Measurements from ENCODE around the gene PPP1R2B.

The PPP1R2B gene

DNA sequence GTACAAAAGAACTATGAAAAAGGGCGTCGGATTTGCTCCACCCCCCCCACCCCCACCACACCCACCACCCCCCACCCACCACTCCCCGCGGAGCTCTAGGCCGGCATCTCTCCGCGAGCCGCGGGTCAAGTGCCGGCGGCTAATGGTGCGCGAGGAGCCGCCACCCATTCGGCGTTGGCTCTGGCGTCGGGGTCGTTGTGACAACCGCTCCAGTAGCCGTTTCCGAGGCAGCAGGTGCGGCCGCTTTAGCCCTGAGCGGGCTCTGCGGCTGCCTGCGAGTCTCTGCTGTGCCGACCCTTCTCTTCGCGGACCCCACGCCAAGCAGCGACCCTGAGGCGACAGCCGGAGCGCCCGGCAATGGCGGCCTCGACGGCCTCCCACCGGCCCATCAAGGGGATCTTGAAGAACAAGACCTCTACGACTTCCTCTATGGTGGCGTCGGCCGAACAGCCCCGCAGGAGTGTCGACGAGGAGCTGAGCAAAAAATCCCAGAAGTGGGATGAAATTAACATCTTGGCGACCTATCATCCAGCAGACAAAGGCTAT, at the start of gene PPP1R2B:
Gene PPP1R2B, plus strand, starts transcription at position 90 of the 546 bp plus-strand sequence. Its CDS starts 268 bp downstream, at position 358.
- TF ChIP-seq, protein P1, sequence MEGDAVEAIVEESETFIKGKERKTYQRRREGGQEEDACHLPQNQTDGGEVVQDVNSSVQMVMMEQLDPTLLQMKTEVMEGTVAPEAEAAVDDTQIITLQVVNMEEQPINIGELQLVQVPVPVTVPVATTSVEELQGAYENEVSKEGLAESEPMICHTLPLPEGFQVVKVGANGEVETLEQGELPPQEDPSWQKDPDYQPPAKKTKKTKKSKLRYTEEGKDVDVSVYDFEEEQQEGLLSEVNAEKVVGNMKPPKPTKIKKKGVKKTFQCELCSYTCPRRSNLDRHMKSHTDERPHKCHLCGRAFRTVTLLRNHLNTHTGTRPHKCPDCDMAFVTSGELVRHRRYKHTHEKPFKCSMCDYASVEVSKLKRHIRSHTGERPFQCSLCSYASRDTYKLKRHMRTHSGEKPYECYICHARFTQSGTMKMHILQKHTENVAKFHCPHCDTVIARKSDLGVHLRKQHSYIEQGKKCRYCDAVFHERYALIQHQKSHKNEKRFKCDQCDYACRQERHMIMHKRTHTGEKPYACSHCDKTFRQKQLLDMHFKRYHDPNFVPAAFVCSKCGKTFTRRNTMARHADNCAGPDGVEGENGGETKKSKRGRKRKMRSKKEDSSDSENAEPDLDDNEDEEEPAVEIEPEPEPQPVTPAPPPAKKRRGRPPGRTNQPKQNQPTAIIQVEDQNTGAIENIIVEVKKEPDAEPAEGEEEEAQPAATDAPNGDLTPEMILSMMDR (IDR thresholded peaks at IDR 0.05; ENCODE audit: insufficient read depth, low read depth, low read length, missing control alignments): no peak
- DNase-seq (ENCODE audit: low read depth): no peak
- no peak within 1 kb of the TSS for H3K4me3 ChIP-seq (ENCODE audit: low read depth, low read length)

DNA sequence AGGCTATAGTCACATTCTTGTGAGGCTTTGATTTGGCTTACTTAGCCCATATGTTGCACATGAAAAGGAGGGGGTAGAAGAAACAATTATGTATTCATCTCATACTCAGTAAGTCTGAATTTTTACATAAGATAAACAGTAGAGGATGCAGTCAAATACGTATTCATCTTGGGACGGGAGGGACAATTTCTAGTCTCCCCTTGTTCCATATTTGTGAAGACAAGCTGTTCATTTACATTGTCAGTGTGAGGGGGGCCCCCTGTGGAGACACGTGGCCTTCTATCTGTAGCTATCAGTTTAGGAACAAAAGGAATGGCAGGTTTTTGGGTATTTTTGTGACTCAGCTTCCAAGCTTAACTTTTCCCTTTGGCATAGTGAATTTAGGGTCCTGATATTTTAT, 49.2 kb upstream of the PPP1R2B start:
- TF ChIP-seq, protein P1 (IDR thresholded peaks at IDR 0.05; ENCODE audit: insufficient read depth, low read depth, low read length, missing control alignments): no peak
- DNase-seq (ENCODE audit: low read depth): no peak
- H3K4me3 ChIP-seq (ENCODE audit: low read depth, low read length): no peak overlapping the region

DNA sequence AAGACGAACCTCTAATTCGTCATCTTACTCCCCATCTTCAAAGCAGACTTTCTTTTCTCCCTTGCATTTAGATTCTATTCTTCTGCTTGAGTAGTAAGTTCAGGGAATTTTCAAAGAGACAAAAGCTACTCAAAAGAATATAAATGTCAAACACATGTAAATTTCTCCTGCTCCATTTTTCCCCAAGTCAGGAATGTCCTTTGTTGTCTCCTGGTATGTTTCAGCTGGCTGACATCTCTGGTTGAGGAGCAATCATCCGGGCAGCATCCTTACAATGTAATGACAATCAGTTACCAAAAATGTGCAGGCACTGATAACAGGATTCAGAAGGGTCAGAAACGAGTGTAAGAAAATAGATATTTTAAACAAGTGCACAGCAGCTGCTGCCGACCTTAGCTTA, 47.6 kb upstream of the PPP1R2B start:
- no peak overlapping the region for H3K4me3 ChIP-seq (ENCODE audit: low read depth, low read length)
- DNase-seq (ENCODE audit: low read depth): no peak
- TF ChIP-seq, protein P1 (IDR thresholded peaks at IDR 0.05; ENCODE audit: insufficient read depth, low read depth, low read length, missing control alignments): no peak

DNA sequence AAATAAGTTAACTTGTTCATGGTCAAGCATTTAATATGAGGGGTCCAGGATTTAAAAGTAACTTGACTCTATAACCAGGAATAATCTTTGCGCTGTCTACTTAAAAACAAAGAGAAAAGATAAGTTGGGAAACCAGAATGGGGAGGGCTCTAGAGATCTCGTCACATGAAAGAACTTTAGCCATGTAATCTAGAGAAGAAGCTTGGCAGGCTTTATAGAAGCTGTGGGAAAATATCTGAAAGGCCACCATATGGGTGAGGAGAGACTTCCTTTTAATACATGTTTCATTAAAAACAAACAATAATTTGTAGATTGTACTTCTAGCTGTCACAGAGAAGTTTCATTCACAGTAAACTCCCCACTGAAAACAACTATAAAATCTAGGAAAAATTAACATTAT, 46.7 kb upstream of the PPP1R2B start:
- no peak overlapping the region for H3K4me3 ChIP-seq (ENCODE audit: low read depth, low read length)
- DNase-seq (ENCODE audit: low read depth): no peak
- TF ChIP-seq, protein P1 (IDR thresholded peaks at IDR 0.05; ENCODE audit: insufficient read depth, low read depth, low read length, missing control alignments): no peak

DNA sequence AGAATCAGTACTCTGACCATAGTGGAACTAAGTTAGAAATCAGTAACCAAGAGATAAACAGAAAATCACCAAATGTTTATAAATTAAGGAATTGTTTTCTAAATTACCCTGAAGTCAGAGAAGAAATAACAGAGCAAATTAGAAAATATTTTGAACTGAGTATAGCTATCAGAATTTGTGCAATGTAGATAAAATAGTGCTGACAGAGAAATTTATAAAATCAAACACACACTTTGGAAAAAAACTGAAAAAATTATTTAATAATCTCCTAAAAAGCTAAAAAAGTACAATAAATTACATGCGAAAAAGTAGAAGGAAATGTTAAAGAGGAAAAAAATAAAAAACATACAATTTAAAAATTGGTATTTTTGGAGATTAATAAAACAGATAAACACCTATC, 37.1 kb upstream of the PPP1R2B start:
- TF ChIP-seq, protein P1 (IDR thresholded peaks at IDR 0.05; ENCODE audit: insufficient read depth, low read depth, low read length, missing control alignments): no peak
- H3K4me3 ChIP-seq (ENCODE audit: low read depth, low read length): no peak overlapping the region
- no peak for DNase-seq (ENCODE audit: low read depth)

DNA sequence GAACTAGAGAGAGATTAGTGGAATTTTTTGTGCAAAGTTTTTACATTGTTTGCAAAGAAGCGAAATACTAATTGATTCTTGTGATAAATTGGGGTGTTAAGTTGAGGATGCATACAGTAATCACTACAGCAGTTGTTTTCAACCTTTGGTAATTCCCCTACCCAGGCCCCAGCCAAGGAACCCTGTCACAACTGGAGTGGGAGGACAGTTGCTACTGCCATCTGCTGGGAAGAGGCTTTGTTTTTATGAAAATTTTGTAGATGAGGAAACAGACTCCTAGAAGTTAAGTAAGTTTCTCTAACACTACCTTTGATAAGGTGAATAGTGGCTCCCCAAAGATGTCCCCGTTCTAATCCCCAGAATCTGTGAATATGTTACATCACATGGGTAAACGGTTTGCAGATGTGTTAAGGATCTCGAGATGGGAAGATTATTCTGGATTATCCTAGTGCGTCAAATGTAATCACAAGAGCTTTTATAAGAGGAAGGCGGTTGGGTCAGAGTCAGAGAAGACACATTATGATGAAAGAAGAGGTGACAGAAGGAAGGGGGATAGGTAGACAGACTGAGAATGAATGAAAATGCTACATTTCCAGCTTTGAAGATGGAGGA, 34.0 kb upstream of the PPP1R2B start:
- peak; percentile 60 for DNase-seq (ENCODE audit: low read depth)
- TF ChIP-seq, protein P1 (IDR thresholded peaks at IDR 0.05; ENCODE audit: insufficient read depth, low read depth, low read length, missing control alignments): peak; percentile 36
- H3K4me3 ChIP-seq (ENCODE audit: low read depth, low read length): no peak overlapping the region

DNA sequence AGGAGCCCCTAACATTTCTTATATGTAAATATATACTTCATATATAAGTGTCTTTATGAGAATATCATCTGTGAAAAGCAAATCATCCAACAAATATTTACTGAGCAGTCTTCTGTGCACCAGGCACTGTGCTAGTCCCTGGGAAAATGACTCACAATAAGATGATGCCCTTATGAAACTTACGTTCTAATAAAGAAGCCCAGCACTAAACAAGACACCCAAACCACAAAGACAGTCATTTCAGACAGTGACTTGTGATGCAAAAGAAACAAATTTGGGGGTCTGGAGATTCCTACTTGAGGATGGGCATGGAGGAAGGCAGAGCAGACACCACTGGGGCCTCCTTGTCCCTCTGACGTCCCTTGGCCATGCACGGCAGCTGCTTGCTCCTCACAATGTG, 30.6 kb upstream of the PPP1R2B start:
- TF ChIP-seq, protein P1 (IDR thresholded peaks at IDR 0.05; ENCODE audit: insufficient read depth, low read depth, low read length, missing control alignments): no peak
- no peak overlapping the region for H3K4me3 ChIP-seq (ENCODE audit: low read depth, low read length)

More for the DNA sequence above, 30.6 kb upstream of the PPP1R2B start:
- peak; percentile 28 for DNase-seq (ENCODE audit: low read depth)
